Common myeloid progenitor, CD34-positive (primary cell): Measurements from ENCODE around the gene ZNF526.
"Not testable (repeated sequence)": the region's sequence is repeated elsewhere in the genome, so short reads cannot be mapped to it uniquely, and the experiment has no call there.

ENCODE experiments used
- CTCF ChIA-PET: fragments of 350-600 bp; sonication (Branson Sonifier 250); formaldehyde crosslinking; loops from one replicate; lab custom pipeline; 2021; ENCODE audit warnings: antibody characterized with exemption; lab: Charles Lee
- POLR2A ChIA-PET: fragments of 350-600 bp; sonication (Branson Sonifier 250); formaldehyde crosslinking; loops from one replicate; lab custom pipeline; 2021; ENCODE audit warnings: antibody characterized with exemption; lab: Charles Lee
- DNase-seq, 3 donors: peaks; one replicate each; pipeline versions ENCODE4 v3.0.0 to v3.0.0-alpha.2; 2013
- H3K27ac ChIP-seq, 2 experiments: 1 replicate in 1 of 2; 2 replicates in 1 of 2; pipeline ENCODE4 v1.7.0; 2013; ENCODE audit warnings: inconsistent platforms in 2 of 2, low read length in 2 of 2, mild to moderate bottlenecking in 2 of 2, low read depth in 1 of 2, moderate library complexity in 1 of 2; ENCODE audit not compliant: severe bottlenecking in 2 of 2, insufficient read depth in 1 of 2, poor library complexity in 1 of 2
- H3K27me3 ChIP-seq, 5 experiments: replicated peaks in 2 of 5; 1 replicate in 3 of 5; 2 replicates in 2 of 5; pipeline versions ENCODE4 v1.6.1 to v1.7.0; 2013; ENCODE audit warnings: low read length in 4 of 5, mild to moderate bottlenecking in 2 of 5, moderate library complexity in 2 of 5, inconsistent platforms in 1 of 5; ENCODE audit not compliant: insufficient read depth in 5 of 5, control insufficient read depth in 4 of 5
- H3K36me3 ChIP-seq, 4 experiments: 1 replicate in 2 of 4; 2 replicates in 2 of 4; pipeline versions ENCODE4 v1.6.1 to v1.7.0; 2013; ENCODE audit warnings: low read length in 3 of 4, control low read depth in 1 of 4, mild to moderate bottlenecking in 1 of 4; ENCODE audit not compliant: control insufficient read depth in 4 of 4, insufficient read depth in 4 of 4
- H3K4me1 ChIP-seq, 4 experiments: 1 replicate in 3 of 4; 2 replicates in 1 of 4; pipeline versions ENCODE4 v1.6.1 to v1.7.1; 2013; ENCODE audit warnings: low read length in 3 of 4, mild to moderate bottlenecking in 3 of 4, control low read depth in 1 of 4, inconsistent platforms in 1 of 4, moderate library complexity in 1 of 4; ENCODE audit not compliant: control insufficient read depth in 4 of 4, insufficient read depth in 4 of 4; ENCODE audit errors: control extremely low read depth in 1 of 4
- H3K4me3 ChIP-seq, 7 experiments: 1 replicate in 4 of 7; 2 replicates in 3 of 7; pipeline versions ENCODE4 v1.5.1 to v1.7.0; 2013; ENCODE audit warnings: mild to moderate bottlenecking in 7 of 7, low read length in 6 of 7, moderate library complexity in 6 of 7, inconsistent platforms in 2 of 7, low read depth in 2 of 7, control low read depth in 1 of 7; ENCODE audit not compliant: insufficient read depth in 4 of 7, control insufficient read depth in 1 of 7; ENCODE audit errors: extremely low read depth in 1 of 7
- H3K9me3 ChIP-seq, 5 experiments: 1 replicate in 4 of 5; 2 replicates in 1 of 5; pipeline versions ENCODE4 v1.6.1 to v1.7.1; 2013; ENCODE audit warnings: low read length in 4 of 5, mild to moderate bottlenecking in 2 of 5, inconsistent platforms in 1 of 5, low read depth in 1 of 5, moderate library complexity in 1 of 5; ENCODE audit not compliant: control insufficient read depth in 4 of 5, insufficient read depth in 2 of 5; ENCODE audit errors: control extremely low read depth in 1 of 5
- WGBS: methylation state at CpG from one replicate; pipeline ENCODE4 v1.1.5; 2013; ENCODE audit not compliant: insufficient coverage; 5-methylcytosine and 5-hydroxymethylcytosine counted together

The ZNF526 gene

GRCh38 chr19:42257842-42258241 lies 37.7 kb downstream of the ZNF526 start:
- DNase-seq, H3K27ac ChIP-seq, H3K36me3 ChIP-seq, POLR2A ChIA-PET, H3K27me3 ChIP-seq, H3K9me3 ChIP-seq, H3K4me3 ChIP-seq: not testable (repeated sequence)
- CTCF ChIA-PET, result interaction anchor here (3.0 kb wide), 1 partner anchor 21 kb away, joined by 13 read pairs; no protein-coding TSS in a partner anchor
- WGBS, result 100% methylated on average over 1 of the region's 3 CpGs
- peaks cover 0 to 18% (median 14%) of the 10 kb centered on the region in 4 experiments for H3K4me1 ChIP-seq

- no CpG with 5 or more reads among the region's 3 CpGs for WGBS
- DNase-seq, result no peak
- Histone ChIP-seq H3K4me3 (no peak overlapping the region), H3K9me3 (no peaks in the 10 kb centered on the region), H3K4me1 (no peaks in the 10 kb centered on the region), H3K27ac (no peak overlapping the region), H3K36me3 (no peaks in the 10 kb centered on the region), H3K27me3 (no peaks in the 10 kb centered on the region)
- ChIA-PET POLR2A (interaction anchor here (0.5 kb wide), 1 partner anchor 1515 kb away, joined by 4 read pairs; no protein-coding TSS in a partner anchor), CTCF (interaction anchor here (1.1 to 1.4 kb wide), 2 partner anchors 11 kb away, joined by 3 to 4 read pairs; no protein-coding TSS in a partner anchor)
Observed at GRCh38 chr19:42261763-42262162, 41.7 kb downstream of the ZNF526 start.

DNA sequence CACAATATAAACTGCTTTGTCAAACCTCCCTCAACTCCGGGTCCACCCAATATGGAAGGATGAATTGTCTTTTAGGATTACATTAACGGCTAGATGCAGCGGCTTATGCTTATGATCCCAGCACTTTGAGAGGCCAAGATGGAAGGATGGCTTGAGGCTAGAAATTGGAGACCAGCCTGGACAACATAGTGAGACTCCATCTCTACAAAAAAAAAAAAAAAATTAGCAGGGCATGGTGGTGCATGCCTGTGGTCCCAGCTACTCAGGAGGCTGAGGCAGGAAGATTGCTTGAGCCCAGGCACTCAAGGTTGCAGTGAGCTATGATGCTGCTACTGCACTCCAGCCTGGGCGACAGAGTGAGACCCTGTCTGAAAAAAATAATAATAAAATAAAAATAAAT lies 46.0 kb downstream of the ZNF526 start:
- H3K4me3 ChIP-seq, H3K27me3 ChIP-seq, H3K9me3 ChIP-seq, DNase-seq, H3K27ac ChIP-seq, H3K36me3 ChIP-seq: not testable (repeated sequence)
- 100% methylated on average over 2 of the region's 4 CpGs for WGBS
- ChIA-PET CTCF (interaction anchor here (0.9 kb wide), 1 partner anchor 22 kb away, joined by 3 read pairs; no protein-coding TSS in a partner anchor), POLR2A (interaction anchor here (0.6 kb wide), 2 partner anchors 1292 to 1489 kb away, joined by 4 to 5 read pairs; no protein-coding TSS in a partner anchor)
- peaks cover 7 to 25% (median 24%) of the 10 kb centered on the region in 4 experiments for H3K4me1 ChIP-seq

DNA sequence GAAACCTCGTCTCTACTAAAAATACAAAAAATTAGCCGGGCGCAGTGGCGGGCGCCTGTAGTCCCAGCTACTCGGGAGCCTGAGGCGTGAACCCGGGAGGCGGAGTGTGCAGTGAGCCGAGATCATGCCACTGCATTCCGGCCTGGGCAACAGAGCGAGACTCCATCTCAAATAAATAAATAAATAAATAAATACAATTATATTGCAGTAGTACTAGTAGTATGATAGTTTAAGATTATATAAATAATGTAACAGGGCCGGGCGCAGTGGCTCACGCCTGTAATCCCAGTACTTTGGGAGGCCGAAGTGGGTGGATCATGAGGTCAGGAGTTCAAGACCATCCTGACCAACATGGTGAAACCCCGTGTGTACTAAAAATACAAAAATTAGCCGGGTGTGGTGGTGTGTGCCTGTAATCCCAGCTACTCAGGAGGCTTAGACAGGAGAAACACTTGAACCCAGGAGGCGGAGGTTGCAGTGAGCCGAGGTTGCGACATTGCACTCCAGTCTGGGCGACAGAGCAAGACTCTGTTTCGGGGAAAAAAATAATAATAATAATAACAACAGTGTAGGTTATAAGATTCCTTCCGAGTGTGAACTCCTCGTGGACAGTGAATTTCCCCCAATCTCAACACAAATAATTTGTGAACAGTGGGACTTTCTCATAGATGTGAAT lies 47.0 kb downstream of the ZNF526 start:
- Histone ChIP-seq H3K4me3 (peak overlapping the region in 2 of 7 experiments; percentile 83 to 93), H3K4me1 (peaks cover 7 to 35% (median 33%) of the 10 kb centered on the region in 4 experiments)
- not testable (repeated sequence) for H3K27me3 ChIP-seq, H3K9me3 ChIP-seq, DNase-seq, H3K27ac ChIP-seq, H3K36me3 ChIP-seq
- ChIA-PET CTCF (interaction anchor here (0.9 to 1.0 kb wide), 2 partner anchors 11 to 21 kb away, joined by 3 read pairs; no protein-coding TSS in a partner anchor), POLR2A (interaction anchor here (0.7 kb wide), 2 partner anchors 11 to 12 kb away, joined by 3 read pairs; partner anchors contain the start of gene ERF)
- 100% methylated on average over 6 of the region's 25 CpGs for WGBS

- Histone ChIP-seq H3K4me1 (peaks cover 7 to 37% (median 33%) of the 10 kb centered on the region in 4 experiments), H3K27ac (peak overlapping the region; percentile 99), H3K27me3 (no peaks in the 10 kb centered on the region), H3K9me3 (no peaks in the 10 kb centered on the region), H3K36me3 (peaks cover 0 to 12% (median 5%) of the 10 kb centered on the region in 4 experiments), H3K4me3 (peak overlapping the region; percentile 35 to 93 (median 81))
- ChIA-PET POLR2A (interaction anchor here (0.7 kb wide), 2 partner anchors 12 to 13 kb away, joined by 3 read pairs; partner anchors contain the start of gene ERF), CTCF (interaction anchor here (1.0 kb wide), 1 partner anchor 12 kb away, joined by 3 read pairs; no protein-coding TSS in a partner anchor)
- WGBS, result 9% methylated on average over 12 of the region's 13 CpGs
- no peak for DNase-seq
Observed at GRCh38 chr19:42267644-42268141, 47.6 kb downstream of the ZNF526 start.

- H3K4me1 ChIP-seq, result peaks cover 7 to 37% (median 33%) of the 10 kb centered on the region in 4 experiments
Observed at GRCh38 chr19:42268142-42268703, 48.1 kb downstream of the ZNF526 start.

More at GRCh38 chr19:42268142-42268703, 48.1 kb downstream of the ZNF526 start:
- CTCF ChIA-PET, result no interaction called here
- WGBS, result under 1% methylated on average over 36 of the region's 46 CpGs
- H3K4me3 ChIP-seq, result peak overlapping the region; percentile 74 to 93 (median 81)
- H3K9me3 ChIP-seq, result no peaks in the 10 kb centered on the region
- no peaks in the 10 kb centered on the region for H3K27me3 ChIP-seq
- peaks cover 0 to 18% (median 8%) of the 10 kb centered on the region in 4 experiments for H3K36me3 ChIP-seq
- POLR2A ChIA-PET, result interaction anchor here (0.7 to 1.5 kb wide), 3 partner anchors 13 to 34 kb away, joined by 3 to 4 read pairs (median 3); partner anchors contain the start of gene ERF
- peak overlapping the region; percentile 99 for H3K27ac ChIP-seq
- DNase-seq, result peak; percentile 99 to 100 (median 100)
